Measurements from ENCODE around the gene DPP6.

The DPP6 gene

GRCh38 chr7:154744256-154744860, 692.2 kb downstream of the DPP6 start:
- no peak for DNase-seq

- DNase-seq: no peak
Measured at GRCh38 chr7:154744861-154745258, 692.7 kb downstream of the DPP6 start.

- no peak for DNase-seq
Measured at GRCh38 chr7:154746571-154747360, 694.6 kb downstream of the DPP6 start.

- no peak for DNase-seq
Measured at GRCh38 chr7:154748089-154748786, 696.0 kb downstream of the DPP6 start.

- no peak for DNase-seq
Measured at GRCh38 chr7:154750353-154750801, 698.2 kb downstream of the DPP6 start.

GRCh38 chr7:154753226-154753625, 701.0 kb downstream of the DPP6 start:
- DNase-seq: no peak

- DNase-seq: no peak
Measured at GRCh38 chr7:154757756-154758155, 705.6 kb downstream of the DPP6 start.

GRCh38 chr7:154759989-154760388, 707.8 kb downstream of the DPP6 start:
- DNase-seq: no peak

- DNase-seq: no peak
Measured at GRCh38 chr7:154765118-154765517, 712.9 kb downstream of the DPP6 start.

- DNase-seq: no peak
Measured at GRCh38 chr7:154767142-154767541, 714.9 kb downstream of the DPP6 start.

- no peak for DNase-seq
Measured at GRCh38 chr7:154767821-154768415, 715.7 kb downstream of the DPP6 start.

GRCh38 chr7:154769001-154769400, 716.8 kb downstream of the DPP6 start:
- DNase-seq: no peak

GRCh38 chr7:154769527-154769926, 717.3 kb downstream of the DPP6 start:
- DNase-seq: no peak

GRCh38 chr7:154770361-154770760, 718.2 kb downstream of the DPP6 start:
- no peak for DNase-seq

GRCh38 chr7:154770962-154771361, 718.8 kb downstream of the DPP6 start:
- DNase-seq: no peak

- DNase-seq: no peak
Measured at GRCh38 chr7:154774303-154774969, 722.2 kb downstream of the DPP6 start.

GRCh38 chr7:154775681-154776080, 723.5 kb downstream of the DPP6 start:
- no peak for DNase-seq

- no peak for DNase-seq
Measured at GRCh38 chr7:154776350-154776749, 724.2 kb downstream of the DPP6 start.

GRCh38 chr7:154777023-154777422, 724.8 kb downstream of the DPP6 start:
- no peak for DNase-seq

- DNase-seq: no peak
Measured at GRCh38 chr7:154777489-154777888, 725.3 kb downstream of the DPP6 start.

GRCh38 chr7:154777908-154778307, 725.7 kb downstream of the DPP6 start:
- no peak for DNase-seq

- DNase-seq: no peak
Measured at GRCh38 chr7:154781369-154782303, 729.4 kb downstream of the DPP6 start.
